ENCODE data around the gene LLGL2.

Gene LLGL2

DNA sequence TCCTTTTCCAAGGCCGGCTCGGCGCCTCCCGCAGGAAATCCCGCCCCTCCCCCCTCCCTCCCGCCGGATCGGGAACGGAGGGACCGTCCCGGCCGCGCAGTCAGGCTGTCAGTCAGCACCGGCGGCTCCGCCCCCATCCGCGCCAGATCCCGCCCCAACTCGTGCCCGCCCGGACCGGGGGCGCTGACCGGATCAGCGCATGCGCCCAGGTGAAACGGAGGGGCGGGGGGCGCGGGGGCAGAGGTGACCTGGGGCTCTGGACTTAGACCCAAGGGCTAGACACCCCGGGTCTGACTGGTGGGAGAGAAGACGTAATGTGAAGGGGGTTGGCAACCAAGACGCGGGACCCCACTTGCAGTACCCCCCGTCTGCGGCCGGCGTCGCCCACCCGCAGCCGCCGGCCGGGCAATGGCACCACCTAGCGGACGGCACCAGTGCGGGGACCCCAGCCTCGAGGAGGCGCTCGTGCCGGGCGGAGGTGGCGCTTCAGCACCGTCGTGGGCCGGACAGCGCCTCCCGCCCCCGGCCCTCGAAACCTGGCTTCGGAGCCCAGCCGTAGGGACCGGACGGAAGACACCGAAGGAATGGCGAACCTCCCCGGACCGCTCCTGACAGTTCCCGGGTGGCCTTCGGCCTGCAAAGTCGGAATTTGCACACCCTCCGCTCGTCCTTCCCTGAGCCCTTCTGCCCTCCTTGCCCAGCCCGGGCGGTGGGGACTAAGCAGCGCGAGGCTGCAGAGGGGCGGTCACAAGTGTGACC, 9.8 kb upstream of the LLGL2 start, which contains the start of gene CASKIN2:
CASKIN2 (minus strand) TSS at position 42 of the 759 bp plus-strand sequence. CDS start 1,733 bp downstream, outside the sequence.
- Histone ChIP-seq H3K9me3 (ENCODE audit: insufficient read depth, low read length) (no peaks in the 10 kb centered on the region), H3K27me3 (ENCODE audit: low read depth, low read length) (no peaks in the 10 kb centered on the region), H3K4me1 (ENCODE audit: low read length) (peaks cover 25% of the 10 kb centered on the region), H4K20me1 (ENCODE audit: insufficient read depth, low read length) (peaks cover 6% of the 10 kb centered on the region; the same call in 1 of the 2 replicates), H3K4me2 (ENCODE audit: low read length) (peak within 1 kb of the TSS; percentile 90), H3K9ac (ENCODE audit: low read length) (peak within 1 kb of the TSS; percentile 73), H2AFZ (ENCODE audit: low read depth, low read length) (peak within 1 kb of the TSS; percentile 78), H3K79me2 (ENCODE audit: low read length) (peaks cover 8% of the 10 kb centered on the region), H3K4me3 (ENCODE audit: low read length) (peak within 1 kb of the TSS; percentile 89), H3K27ac (ENCODE audit: low read length) (peak within 1 kb of the TSS; percentile 48), H3K36me3 (replicated peaks; ENCODE audit: low read depth, low read length) (peaks cover 7% of the 10 kb centered on the region)
- TF ChIP-seq, protein P1, sequence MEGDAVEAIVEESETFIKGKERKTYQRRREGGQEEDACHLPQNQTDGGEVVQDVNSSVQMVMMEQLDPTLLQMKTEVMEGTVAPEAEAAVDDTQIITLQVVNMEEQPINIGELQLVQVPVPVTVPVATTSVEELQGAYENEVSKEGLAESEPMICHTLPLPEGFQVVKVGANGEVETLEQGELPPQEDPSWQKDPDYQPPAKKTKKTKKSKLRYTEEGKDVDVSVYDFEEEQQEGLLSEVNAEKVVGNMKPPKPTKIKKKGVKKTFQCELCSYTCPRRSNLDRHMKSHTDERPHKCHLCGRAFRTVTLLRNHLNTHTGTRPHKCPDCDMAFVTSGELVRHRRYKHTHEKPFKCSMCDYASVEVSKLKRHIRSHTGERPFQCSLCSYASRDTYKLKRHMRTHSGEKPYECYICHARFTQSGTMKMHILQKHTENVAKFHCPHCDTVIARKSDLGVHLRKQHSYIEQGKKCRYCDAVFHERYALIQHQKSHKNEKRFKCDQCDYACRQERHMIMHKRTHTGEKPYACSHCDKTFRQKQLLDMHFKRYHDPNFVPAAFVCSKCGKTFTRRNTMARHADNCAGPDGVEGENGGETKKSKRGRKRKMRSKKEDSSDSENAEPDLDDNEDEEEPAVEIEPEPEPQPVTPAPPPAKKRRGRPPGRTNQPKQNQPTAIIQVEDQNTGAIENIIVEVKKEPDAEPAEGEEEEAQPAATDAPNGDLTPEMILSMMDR (IDR thresholded peaks at IDR 0.05; ENCODE audit: low read depth, low read length): peak; percentile 96
- no peak for TF ChIP-seq EZH2phosphoT487 (IDR thresholded peaks at IDR 0.05; ENCODE audit: low read depth)

DNA sequence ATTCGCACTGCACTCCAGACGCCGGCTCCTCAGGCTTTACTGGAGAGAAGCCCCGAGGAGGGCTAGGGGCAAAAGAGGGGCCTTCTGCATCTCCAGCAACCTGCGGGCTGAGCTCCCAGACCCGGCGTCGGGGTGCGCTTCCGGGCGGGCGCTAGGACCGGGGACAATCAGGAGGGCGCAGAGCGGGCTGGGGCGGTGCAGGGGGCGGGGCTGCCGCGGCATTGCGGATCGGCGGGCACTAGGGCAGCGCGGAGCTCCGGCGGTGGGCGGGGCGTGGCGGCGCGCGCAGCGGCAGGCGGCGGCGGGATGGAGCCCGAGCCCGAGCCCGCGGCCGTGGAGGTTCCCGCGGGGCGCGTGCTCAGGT, 9.3 kb upstream of the LLGL2 start, which contains the start of gene TSEN54:
TSEN54 (plus strand) TSS at position 274 of the 364 bp plus-strand sequence; CDS start at position 307, 33 bp downstream.
- H3K27ac ChIP-seq (ENCODE audit: low read length): peak within 1 kb of the TSS; percentile 48
- TF ChIP-seq, protein P1 (IDR thresholded peaks at IDR 0.05; ENCODE audit: low read depth, low read length): no peak
- no peak for TF ChIP-seq EZH2phosphoT487 (IDR thresholded peaks at IDR 0.05; ENCODE audit: low read depth)

DNA sequence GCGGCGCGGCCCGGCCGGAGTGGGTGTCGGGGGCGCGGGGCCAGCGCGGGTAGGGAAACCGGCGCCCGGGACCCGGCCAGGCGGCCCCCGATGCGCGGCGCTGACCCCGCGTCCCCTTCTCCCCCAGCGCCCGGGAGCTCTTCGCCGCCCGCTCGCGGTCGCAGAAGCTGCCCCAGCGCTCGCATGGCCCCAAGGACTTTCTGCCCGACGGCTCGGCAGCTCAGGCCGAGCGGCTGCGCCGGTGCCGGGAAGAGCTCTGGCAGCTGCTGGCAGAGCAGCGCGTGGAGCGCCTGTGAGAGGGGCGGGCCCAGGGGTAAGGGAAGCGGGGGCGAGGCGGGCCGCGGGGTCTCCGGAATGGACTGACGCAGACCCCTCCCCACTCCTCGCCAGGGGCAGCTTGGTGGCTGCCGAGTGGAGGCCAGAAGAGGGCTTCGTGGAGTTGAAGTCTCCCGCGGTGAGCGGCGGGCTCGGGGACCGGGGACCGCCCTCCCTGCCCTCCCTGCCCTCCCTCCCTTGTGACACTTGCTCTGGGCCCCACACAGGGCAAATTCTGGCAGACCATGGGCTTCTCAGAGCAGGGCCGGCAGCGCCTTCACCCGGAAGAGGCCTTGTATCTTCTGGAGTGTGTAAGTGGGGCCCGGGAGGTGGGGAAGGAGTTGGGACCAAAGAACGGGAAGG, 8.7 kb upstream of the LLGL2 start:
- H3K4me2 ChIP-seq (ENCODE audit: low read length): peak overlapping the region; percentile 98
- no peak for TF ChIP-seq EZH2phosphoT487 (IDR thresholded peaks at IDR 0.05; ENCODE audit: low read depth)
- TF ChIP-seq, protein P1 (IDR thresholded peaks at IDR 0.05; ENCODE audit: low read depth, low read length): no peak
- H4K20me1 ChIP-seq (ENCODE audit: insufficient read depth, low read length): peaks cover 6% of the 10 kb centered on the region; the same call in 1 of the 2 replicates
- peaks cover 25% of the 10 kb centered on the region for H3K4me1 ChIP-seq (ENCODE audit: low read length)
- H3K9me3 ChIP-seq (ENCODE audit: insufficient read depth, low read length): no peaks in the 10 kb centered on the region
- peak overlapping the region; percentile 74 for H3K9ac ChIP-seq (ENCODE audit: low read length)
- H3K27ac ChIP-seq (ENCODE audit: low read length): no peak overlapping the region
- H3K79me2 ChIP-seq (ENCODE audit: low read length): peaks cover 8% of the 10 kb centered on the region
- no peak overlapping the region for H2AFZ ChIP-seq (ENCODE audit: low read depth, low read length)
- peak overlapping the region; percentile 89 for H3K4me3 ChIP-seq (ENCODE audit: low read length)
- peaks cover 7% of the 10 kb centered on the region for H3K36me3 ChIP-seq (replicated peaks; ENCODE audit: low read depth, low read length)
- no peaks in the 10 kb centered on the region for H3K27me3 ChIP-seq (ENCODE audit: low read depth, low read length)

More for the DNA sequence above, 9.3 kb upstream of the LLGL2 start, which contains the start of gene TSEN54:
- Histone ChIP-seq H3K27me3 (ENCODE audit: low read depth, low read length) (no peaks in the 10 kb centered on the region), H2AFZ (ENCODE audit: low read depth, low read length) (peak within 1 kb of the TSS; percentile 78), H4K20me1 (ENCODE audit: insufficient read depth, low read length) (peaks cover 6% of the 10 kb centered on the region; the same call in 1 of the 2 replicates), H3K79me2 (ENCODE audit: low read length) (peaks cover 8% of the 10 kb centered on the region), H3K4me1 (ENCODE audit: low read length) (peaks cover 25% of the 10 kb centered on the region), H3K4me3 (ENCODE audit: low read length) (peak within 1 kb of the TSS; percentile 89), H3K4me2 (ENCODE audit: low read length) (peak within 1 kb of the TSS; percentile 98), H3K9me3 (ENCODE audit: insufficient read depth, low read length) (no peaks in the 10 kb centered on the region), H3K36me3 (replicated peaks; ENCODE audit: low read depth, low read length) (peaks cover 7% of the 10 kb centered on the region), H3K9ac (ENCODE audit: low read length) (peak within 1 kb of the TSS; percentile 74)

Measured in OCI-LY3 (cell line).